ENCODE results near the gene KNTC1.

GRCh38 chr12:122527478-122527944 is 462 bp downstream of the KNTC1 start:
- TF ChIP-seq CTCF (IDR thresholded peaks at IDR 0.05) (no peak), EZH2 (IDR thresholded peaks at IDR 0.05) (no peak)
